ENCODE measurements around the gene GPR21.

GPR21 gene

GRCh38 chr9:123070198-123070597 lies 36.7 kb downstream of the GPR21 start:
- TF ChIP-seq, protein P1, sequence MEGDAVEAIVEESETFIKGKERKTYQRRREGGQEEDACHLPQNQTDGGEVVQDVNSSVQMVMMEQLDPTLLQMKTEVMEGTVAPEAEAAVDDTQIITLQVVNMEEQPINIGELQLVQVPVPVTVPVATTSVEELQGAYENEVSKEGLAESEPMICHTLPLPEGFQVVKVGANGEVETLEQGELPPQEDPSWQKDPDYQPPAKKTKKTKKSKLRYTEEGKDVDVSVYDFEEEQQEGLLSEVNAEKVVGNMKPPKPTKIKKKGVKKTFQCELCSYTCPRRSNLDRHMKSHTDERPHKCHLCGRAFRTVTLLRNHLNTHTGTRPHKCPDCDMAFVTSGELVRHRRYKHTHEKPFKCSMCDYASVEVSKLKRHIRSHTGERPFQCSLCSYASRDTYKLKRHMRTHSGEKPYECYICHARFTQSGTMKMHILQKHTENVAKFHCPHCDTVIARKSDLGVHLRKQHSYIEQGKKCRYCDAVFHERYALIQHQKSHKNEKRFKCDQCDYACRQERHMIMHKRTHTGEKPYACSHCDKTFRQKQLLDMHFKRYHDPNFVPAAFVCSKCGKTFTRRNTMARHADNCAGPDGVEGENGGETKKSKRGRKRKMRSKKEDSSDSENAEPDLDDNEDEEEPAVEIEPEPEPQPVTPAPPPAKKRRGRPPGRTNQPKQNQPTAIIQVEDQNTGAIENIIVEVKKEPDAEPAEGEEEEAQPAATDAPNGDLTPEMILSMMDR (IDR thresholded peaks at IDR 0.05; ENCODE audit: low read depth, low read length) = no peak
- H3K4me3 ChIP-seq (ENCODE audit: low read depth, low read length) = no peak overlapping the region

- H3K4me3 ChIP-seq (ENCODE audit: low read depth, low read length) = no peak overlapping the region
- TF ChIP-seq, protein P1 (IDR thresholded peaks at IDR 0.05; ENCODE audit: low read depth, low read length) = no peak
Measured at GRCh38 chr9:123072407-123072995, 39.0 kb downstream of the GPR21 start.

- no peak overlapping the region for H3K4me3 ChIP-seq (ENCODE audit: low read depth, low read length)
- TF ChIP-seq, protein P1 (IDR thresholded peaks at IDR 0.05; ENCODE audit: low read depth, low read length) = no peak
Measured at GRCh38 chr9:123073441-123073840, 40.0 kb downstream of the GPR21 start.

DNA sequence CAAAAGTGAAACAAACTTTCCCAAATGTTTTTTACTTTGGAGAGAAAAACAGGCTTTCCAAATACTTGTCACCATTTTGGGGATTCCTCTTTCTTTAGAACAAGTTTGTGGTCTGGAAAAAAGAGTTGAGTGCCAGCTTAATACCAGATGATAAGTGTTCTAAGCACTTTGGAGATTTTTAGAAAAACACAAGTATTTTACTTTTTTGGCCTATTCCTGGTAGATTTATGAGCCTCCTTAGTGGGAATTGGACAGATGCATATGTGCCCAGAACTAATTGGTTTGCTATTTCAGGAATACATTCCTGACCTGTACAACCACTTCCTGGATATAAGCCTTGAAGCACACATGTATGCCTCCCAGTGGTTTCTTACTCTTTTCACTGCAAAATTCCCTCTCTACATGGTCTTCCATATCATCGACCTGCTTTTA lies 40.5 kb downstream of the GPR21 start:
- TF ChIP-seq, protein P1 (IDR thresholded peaks at IDR 0.05; ENCODE audit: low read depth, low read length) = no peak
- no peak overlapping the region for H3K4me3 ChIP-seq (ENCODE audit: low read depth, low read length)

DNA sequence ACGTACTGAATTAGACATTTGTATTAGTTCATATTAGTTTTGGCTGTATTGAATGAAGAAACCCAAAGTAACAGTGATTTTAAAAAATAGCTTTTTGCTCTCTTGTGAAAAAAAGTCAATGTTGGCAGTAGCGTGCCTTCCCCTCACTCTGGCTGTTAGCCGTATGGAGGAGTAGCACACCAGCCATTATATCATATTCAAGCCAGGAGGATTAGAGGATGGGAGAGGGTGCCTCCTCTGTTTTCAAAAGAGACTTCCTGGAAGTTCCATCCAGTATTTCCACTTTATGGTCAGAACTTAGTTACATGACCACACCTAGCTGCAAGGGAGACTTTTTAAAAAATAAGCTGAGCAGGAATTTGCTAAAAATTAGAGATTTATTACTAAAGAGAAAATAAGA lies 41.2 kb downstream of the GPR21 start:
- TF ChIP-seq, protein P1 (IDR thresholded peaks at IDR 0.05; ENCODE audit: low read depth, low read length) = no peak
- H3K4me3 ChIP-seq (ENCODE audit: low read depth, low read length) = no peak overlapping the region

DNA sequence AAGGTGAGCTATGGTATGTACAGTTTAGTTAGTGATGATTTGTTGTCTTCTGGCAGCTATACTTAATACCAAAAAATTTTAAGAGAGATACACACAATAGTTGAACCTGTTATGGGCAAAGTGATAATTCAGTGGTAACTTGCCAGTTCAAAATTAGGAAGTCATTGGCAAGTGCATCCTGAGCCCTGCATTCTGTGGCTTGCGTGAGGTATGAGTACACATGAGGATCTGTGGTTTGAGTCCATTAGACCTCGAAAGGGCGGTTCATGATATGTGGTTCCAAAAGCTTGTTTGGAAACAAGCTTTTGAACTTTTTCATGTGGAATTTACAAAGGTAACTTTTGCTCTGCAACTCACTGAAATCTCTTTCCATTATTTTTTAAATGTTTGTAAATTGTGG lies 47.0 kb downstream of the GPR21 start:
- no peak overlapping the region for H3K4me3 ChIP-seq (ENCODE audit: low read depth, low read length)
- TF ChIP-seq, protein P1 (IDR thresholded peaks at IDR 0.05; ENCODE audit: low read depth, low read length) = no peak

DNA sequence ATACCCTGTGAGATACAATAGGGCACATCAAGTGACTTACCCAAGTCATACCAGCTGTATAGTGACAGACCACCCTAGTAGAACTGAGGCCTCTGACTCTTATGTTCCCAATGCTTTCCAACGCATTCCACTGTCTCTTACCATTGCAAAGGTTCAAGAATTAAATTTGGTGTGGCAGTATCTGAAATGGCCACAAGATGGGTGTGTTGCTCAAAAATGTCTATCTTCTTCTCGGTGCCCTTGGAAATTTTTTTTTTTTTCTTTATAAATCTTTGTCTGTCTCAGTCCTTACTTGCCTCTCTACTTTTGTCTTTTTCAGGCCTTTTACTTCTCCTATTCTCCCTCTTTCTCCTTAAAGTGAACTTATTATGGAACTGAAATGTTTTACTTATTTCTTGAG lies 48.4 kb downstream of the GPR21 start:
- no peak overlapping the region for H3K4me3 ChIP-seq (ENCODE audit: low read depth, low read length)
- TF ChIP-seq, protein P1 (IDR thresholded peaks at IDR 0.05; ENCODE audit: low read depth, low read length) = peak; percentile 44; the same call in 1 of the 2 replicates

Measured in WI38 (cell line).